ENCODE results near the gene PAFAH2.

The PAFAH2 gene

DNA sequence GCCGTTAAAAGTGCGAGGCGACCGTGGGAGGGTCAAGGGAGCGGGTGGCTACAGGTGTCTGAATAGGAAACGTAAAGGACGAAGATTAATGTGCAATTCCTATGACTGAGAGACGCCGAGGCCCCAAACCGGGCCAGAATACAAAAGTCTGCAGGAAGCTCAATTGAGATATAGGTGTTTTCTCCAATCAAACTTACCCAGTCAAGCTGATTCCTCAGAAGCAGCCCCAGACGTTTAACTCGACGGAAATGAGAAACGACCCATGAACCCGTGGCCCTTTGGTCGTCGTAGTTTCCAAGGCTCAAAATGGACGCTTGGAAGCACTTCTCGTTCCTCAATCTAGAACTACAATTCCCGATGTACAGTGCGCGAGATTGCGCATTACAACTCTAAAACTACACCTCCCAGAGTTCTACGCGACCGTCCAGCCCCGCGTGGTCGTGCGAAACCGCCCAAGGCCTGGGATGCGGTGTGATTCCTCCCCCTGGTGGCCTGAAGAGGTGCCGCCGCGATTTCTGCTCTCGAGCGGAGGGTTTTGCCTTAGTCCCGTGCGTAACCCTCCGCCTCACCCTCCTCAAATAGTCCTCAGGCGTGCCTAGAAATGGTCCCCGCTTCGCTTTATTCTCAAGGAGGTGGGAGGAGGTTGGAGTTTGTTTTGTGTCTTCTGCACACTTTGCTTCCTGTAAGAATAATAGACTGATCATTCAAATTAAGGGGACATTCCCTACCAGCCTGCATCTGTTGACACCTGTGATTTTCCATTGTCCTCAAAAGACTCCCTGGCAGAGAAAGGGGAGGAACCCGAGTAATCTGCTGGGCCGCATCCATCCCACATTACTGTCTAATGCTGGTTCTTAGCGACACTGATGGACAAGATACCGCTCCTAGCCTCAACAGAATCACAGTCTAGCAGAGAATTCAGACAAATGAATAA lies at the start of gene PAFAH2:
PAFAH2 (minus strand) TSS at position 236 of the 934 bp plus-strand sequence. CDS start 7,247 bp downstream, outside the sequence.
- DNase-seq, result peak; percentile 79 to 98

GRCh38 chr1:26047278-26047874 lies 49.5 kb upstream of the PAFAH2 start:
- no peak for DNase-seq

GRCh38 chr1:26046246-26047095 lies 48.6 kb upstream of the PAFAH2 start:
- DNase-seq, result no peak

GRCh38 chr1:26045722-26046245 lies 47.9 kb upstream of the PAFAH2 start, which contains the start of gene SLC30A2:
SLC30A2 (minus strand) TSS chr1:26046118; CDS start chr1:26045896, 222 bp downstream.
- DNase-seq, result no peak

- no peak for DNase-seq
Measured at GRCh38 chr1:26044971-26045721, 47.3 kb upstream of the PAFAH2 start.

GRCh38 chr1:26044414-26044813 lies 46.6 kb upstream of the PAFAH2 start:
- DNase-seq, result no peak

- no peak for DNase-seq
Measured at GRCh38 chr1:26043765-26044164, 45.9 kb upstream of the PAFAH2 start.

- DNase-seq, result no peak
Measured at GRCh38 chr1:26041978-26042377, 44.1 kb upstream of the PAFAH2 start.

- DNase-seq, result no peak
Measured at GRCh38 chr1:26041401-26041800, 43.5 kb upstream of the PAFAH2 start.

GRCh38 chr1:26038904-26039303 lies 41.0 kb upstream of the PAFAH2 start:
- no peak for DNase-seq

DNA sequence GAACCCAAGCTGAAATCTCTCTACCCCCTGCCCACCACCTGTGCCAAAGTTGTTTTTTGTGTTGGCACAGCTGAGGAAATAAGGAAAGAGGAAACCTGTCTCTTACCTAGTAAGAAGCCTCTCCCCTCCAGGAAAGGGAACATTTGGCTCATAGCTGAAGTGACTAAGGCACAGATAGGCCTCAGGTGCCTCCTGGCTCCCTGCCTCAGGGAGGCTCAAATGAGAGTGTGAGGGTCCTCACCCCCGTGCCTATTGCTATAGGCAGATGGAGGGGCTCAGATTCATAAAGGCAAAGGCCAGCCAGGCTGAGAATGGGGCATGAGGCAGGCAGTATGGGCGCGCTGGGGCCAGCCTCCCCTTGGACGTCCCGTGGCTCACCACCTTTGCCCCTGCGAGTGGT lies 40.6 kb upstream of the PAFAH2 start:
- no peak for DNase-seq

- DNase-seq, result no peak
Measured at GRCh38 chr1:26037904-26038303, 40.0 kb upstream of the PAFAH2 start.

- DNase-seq, result no peak
Measured at GRCh38 chr1:26036756-26037281, 39.0 kb upstream of the PAFAH2 start.

DNA sequence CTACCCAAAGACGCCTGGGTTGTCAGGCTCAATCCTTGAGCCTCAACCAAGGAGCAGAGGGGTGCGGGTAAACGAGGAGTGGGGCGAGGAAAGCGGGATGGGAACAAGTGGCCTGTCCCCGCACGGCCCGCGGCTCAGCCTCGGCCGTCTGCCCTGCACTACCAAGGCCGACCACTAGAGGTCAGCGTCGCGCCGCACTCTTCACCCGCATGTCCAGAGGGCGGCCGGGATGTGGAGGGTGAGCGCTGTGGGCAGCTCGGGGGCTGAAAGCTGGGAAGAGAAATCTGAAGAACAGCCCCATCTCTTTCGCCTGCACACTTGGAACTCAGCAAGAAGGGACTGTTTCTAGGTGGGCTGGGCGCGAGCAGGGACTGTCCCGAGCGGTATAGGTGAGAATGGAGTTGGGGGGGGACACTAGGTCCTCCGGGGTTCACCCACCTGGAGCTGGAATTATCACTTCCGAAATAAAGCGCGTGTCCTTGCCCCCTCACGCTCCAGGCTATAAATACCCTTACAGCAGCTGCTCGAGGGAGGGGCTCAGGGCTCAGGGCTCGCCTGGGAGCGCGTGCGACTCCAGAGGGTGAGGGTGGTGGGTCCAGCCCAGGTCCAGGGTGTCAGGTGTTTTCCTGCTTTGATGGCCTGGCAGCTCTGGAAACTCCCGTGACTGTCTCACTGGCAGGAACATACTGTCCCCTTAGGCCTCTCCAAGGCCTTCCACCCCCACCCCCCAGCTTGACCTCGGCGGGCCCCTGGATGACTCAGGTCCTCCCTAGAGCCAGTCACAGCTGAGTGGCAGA lies 38.3 kb upstream of the PAFAH2 start:
- peak; percentile 40 to 83 for DNase-seq

- DNase-seq, result peak; percentile 74 to 83
Measured at GRCh38 chr1:26035203-26035958, 37.5 kb upstream of the PAFAH2 start.

DNA sequence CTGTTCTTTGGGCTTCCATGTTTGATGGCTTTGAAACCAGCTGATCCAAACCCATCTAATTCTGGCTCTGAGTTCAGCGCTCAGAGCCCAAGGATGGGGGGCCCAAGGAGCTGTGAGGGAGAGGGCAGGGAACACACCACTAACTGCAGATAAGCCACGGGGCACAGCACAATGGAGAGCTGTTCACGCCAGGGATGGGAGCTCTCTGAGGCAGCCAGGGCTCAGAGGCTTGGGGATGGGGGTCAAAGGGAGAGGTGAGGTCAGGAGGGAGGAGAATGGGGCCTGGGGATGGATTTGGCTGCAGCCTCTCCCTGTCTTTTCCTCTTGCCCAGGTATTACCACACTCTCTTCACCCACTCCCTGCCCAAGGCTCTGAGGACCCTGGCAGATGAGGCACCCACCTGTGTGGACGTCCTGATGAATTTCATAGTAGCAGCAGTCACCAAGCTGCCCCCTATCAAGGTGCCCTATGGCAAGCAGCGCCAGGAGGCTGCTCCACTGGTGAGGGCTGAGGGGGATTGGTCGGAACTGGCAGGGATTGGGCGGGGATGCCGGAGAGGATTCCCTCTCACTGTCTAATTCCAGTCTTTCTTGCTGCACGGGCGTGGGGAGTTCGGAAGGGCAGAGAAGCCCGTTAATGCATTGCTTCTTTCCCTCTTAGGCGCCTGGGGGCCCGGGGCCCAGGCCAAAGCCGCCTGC lies 36.8 kb upstream of the PAFAH2 start:
- DNase-seq, result no peak

GRCh38 chr1:26032656-26033357 lies 34.9 kb upstream of the PAFAH2 start:
- DNase-seq, result no peak

DNA sequence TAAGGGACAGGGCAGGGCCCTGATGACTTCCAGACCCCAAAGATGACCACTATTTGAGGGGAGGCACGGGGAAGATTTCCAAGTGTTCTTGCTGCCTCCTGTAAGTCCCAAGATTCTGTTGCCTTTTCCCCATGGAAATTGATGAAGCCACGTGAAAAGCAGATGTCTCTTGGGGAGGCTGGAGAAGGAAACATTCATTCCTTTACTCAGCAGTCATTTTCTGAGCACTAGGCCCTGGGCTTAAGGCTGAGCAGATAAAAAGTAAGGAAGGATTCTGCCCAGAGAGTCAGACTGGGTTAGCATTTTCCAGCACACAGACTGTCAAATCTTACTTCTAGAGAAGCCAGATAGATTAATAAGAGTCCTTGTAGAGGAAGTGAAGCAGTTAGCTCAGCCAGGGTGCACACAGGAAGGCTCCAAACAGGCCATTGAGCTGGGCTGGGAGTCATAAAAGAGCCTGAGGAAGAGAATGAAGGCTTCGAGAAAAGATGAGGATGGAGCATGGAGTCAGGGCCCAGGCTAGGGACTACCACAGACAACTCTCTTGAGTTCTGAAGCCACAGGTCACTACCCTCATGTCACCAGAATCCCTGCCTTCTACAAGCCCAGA lies 33.9 kb upstream of the PAFAH2 start:
- DNase-seq, result no peak

Measured in bone marrow (tissue), 2 donors.